DOHH2 (cell line): ENCODE measurements around the gene ZBTB45.

Experiments used
- EZH2phosphoT487 ChIP-seq: fragments of 200-600 bp; sonication (generic); IDR thresholded peaks from 2 replicates; pipeline ENCODE4 v1.6.1; 2017; ENCODE audit warnings: borderline replicate concordance, mild to moderate bottlenecking, antibody characterized with exemption, low read length, moderate library complexity, mixed read lengths
- TF ChIP-seq, protein P1 (sequence below): fragments of 200-600 bp; sonication (generic); IDR thresholded peaks from one replicate; pipeline ENCODE4 v1.5.1; 2014; ENCODE audit warnings: antibody characterized with exemption, mild to moderate bottlenecking, low read depth, low read length; ENCODE audit not compliant: poor library complexity, severe bottlenecking

DNA sequence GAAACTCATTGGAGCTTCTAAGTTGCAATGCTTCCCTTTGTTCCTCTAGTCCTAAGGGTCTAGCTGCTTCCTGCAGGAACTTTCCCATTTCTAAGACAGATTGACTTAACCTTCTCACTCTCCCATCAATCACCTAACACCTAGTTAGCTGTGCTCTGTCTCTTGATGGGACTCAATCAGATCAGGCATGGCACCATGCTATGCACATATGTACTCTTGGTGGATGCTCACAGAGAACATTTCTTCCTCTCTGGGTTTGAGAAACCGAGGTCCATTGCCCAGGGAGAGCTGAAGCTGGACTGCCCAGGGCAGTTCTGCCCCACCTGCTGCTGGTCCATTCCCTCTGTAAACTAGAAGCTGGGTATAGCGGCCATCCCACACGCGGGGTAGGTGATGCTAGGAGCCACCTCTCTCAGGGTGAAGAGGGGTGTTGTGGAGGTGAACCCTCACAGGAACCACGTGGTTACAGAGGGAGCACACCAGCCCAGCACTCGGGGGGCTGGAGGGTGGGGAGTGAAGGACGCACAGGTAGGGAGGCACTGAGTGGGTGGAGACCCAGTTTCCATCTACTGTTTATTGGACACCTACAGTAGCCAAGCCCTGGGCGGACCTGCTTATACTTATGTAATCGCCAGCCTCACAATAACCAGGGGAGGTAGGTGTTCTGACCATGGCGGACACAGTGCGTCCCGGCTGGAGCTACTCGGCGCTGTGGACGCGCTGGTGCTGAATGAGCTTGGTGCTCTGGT, 41.9 kb upstream of the ZBTB45 start:
- TF ChIP-seq, protein P1, sequence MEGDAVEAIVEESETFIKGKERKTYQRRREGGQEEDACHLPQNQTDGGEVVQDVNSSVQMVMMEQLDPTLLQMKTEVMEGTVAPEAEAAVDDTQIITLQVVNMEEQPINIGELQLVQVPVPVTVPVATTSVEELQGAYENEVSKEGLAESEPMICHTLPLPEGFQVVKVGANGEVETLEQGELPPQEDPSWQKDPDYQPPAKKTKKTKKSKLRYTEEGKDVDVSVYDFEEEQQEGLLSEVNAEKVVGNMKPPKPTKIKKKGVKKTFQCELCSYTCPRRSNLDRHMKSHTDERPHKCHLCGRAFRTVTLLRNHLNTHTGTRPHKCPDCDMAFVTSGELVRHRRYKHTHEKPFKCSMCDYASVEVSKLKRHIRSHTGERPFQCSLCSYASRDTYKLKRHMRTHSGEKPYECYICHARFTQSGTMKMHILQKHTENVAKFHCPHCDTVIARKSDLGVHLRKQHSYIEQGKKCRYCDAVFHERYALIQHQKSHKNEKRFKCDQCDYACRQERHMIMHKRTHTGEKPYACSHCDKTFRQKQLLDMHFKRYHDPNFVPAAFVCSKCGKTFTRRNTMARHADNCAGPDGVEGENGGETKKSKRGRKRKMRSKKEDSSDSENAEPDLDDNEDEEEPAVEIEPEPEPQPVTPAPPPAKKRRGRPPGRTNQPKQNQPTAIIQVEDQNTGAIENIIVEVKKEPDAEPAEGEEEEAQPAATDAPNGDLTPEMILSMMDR = no peak
- TF ChIP-seq EZH2phosphoT487 = no peak
